Thyroid gland (tissue), 4 donors: Measurements from ENCODE around the gene SLC29A3. TPM values are rescaled to one million over a fixed set of nuclear protein-coding genes. Genes with fewer than 3 reads are reported as not detected.

Experiments used
- DNase-seq, 2 donors: peaks; one replicate each; pipeline ENCODE4 v3.0.0-alpha.2; 2019
- H3K27ac ChIP-seq, 3 donors: fragments of 200-600 bp; sonication (generic); 1 replicate in 2 of 3; 2 replicates in 1 of 3; pipeline ENCODE4 v1.5.1; 2016 to 2019; ENCODE audit warnings: mild to moderate bottlenecking in 1 of 3, moderate library complexity in 1 of 3
- H3K27me3 ChIP-seq: fragments of 200-600 bp; sonication (generic); one replicate; pipeline ENCODE4 v1.5.1; 2019
- H3K36me3 ChIP-seq, 2 donors: fragments of 200-600 bp; sonication (generic); one replicate each; pipeline ENCODE4 v1.5.1; 2016 to 2019
- H3K4me1 ChIP-seq, 2 donors: fragments of 200-600 bp; sonication (generic); one replicate each; pipeline ENCODE4 v1.5.1; 2017 to 2019
- H3K4me3 ChIP-seq, 3 donors: fragments of 200-600 bp; sonication (generic); replicated peaks in 1 of 3; 1 replicate in 2 of 3; 2 replicates in 1 of 3; pipeline ENCODE4 v1.5.1; 2016; ENCODE audit warnings: mild to moderate bottlenecking in 1 of 3
- H3K9me3 ChIP-seq: fragments of 200-600 bp; sonication (generic); one replicate; pipeline ENCODE4 v1.5.1; 2017
- POLR2A ChIP-seq, 2 donors: fragments of 450-650 bp; IDR thresholded peaks; one replicate each; pipeline ENCODE4 v1.6.1; 2017; ENCODE audit warnings: antibody characterized with exemption in 2 of 2, mild to moderate bottlenecking in 2 of 2, moderate library complexity in 1 of 2
- WGBS, 2 donors: methylation state at CpG; one replicate each; pipeline ENCODE4 v1.1.5; 2017; 5-methylcytosine and 5-hydroxymethylcytosine counted together
- intact Hi-C: fragments of 100-400 bp; cut with DNase I; formaldehyde crosslinking; loops from one replicate; pipeline ENCODE4 v1.15.1; 2023
- total RNA-seq, 4 donors: library from RNA; depleted of rRNA; stranded (reverse); fragments of >200 nt; gene quantifications; one replicate each; pipeline ENCODE4 v1.2.3, GENCODE V29; 2016
- TF ChIP-seq, protein P1 (sequence below), 6 experiments: fragments of 200-600 bp in 3 of 6; fragments of 450-650 bp in 3 of 6; sonication (generic) in 3 of 6; IDR thresholded peaks; one replicate each; pipeline ENCODE4 v1.5.1; 2016 to 2019; ENCODE audit warnings: antibody characterized with exemption in 6 of 6, mild to moderate bottlenecking in 2 of 6, inconsistent platforms in 1 of 6, moderate library complexity in 1 of 6

The SLC29A3 gene
- total RNA-seq, 4 donors from 2014 or later, result 5.1 to 8.2 (median 6.7) TPM

DNA sequence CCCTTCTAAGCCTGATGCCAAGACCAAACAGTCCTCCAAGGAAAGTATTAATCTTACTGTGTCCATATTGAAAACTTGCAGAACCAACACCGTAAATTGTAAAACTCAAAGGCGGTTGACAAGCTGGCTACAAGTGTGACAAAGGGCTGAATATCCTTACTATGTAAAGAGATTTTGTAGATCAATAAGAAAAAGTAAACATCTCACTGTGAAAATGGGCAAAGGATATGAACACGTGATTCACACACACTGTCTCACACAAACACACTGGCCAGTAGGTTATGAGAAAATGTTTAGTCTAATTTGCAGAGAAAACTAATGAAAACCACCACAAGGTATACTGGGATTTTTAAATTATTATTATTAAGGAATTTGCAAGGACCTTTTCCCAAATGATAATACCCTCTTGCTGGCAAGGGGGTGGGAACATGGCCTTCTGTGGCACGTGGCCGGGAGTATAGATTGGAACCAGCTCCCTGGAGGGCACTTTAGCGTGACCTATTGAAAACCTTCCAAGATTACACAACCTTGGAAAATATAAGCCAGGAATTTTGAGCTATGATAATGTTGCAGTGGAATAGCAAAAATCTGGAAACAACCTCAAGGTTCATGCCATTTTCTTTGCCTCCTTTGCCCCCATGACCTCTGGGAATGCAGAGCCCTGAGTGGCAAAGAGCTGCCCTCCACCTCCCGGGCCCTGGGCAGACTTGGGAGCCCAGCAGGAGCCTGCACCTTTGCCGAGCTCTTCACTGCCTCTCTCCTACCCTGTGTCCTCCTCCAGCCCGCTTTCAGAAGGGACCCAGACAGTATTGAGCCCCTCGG is 26.2 kb upstream of the SLC29A3 start:
- Histone ChIP-seq H3K9me3 (no peaks in the 10 kb centered on the region), H3K27ac (peak overlapping the region in 1 of 3 donors; percentile 74), H3K4me1 (peaks cover 0 to 22% of the 10 kb centered on the region in 2 donors), H3K36me3 (no peaks in the 10 kb centered on the region), H3K4me3 (no peak overlapping the region), H3K27me3 (no peaks in the 10 kb centered on the region)
- intact Hi-C loops, result no loop called here
- no peak for TF ChIP-seq POLR2A (IDR thresholded peaks at IDR 0.05)
- TF ChIP-seq, protein P1, sequence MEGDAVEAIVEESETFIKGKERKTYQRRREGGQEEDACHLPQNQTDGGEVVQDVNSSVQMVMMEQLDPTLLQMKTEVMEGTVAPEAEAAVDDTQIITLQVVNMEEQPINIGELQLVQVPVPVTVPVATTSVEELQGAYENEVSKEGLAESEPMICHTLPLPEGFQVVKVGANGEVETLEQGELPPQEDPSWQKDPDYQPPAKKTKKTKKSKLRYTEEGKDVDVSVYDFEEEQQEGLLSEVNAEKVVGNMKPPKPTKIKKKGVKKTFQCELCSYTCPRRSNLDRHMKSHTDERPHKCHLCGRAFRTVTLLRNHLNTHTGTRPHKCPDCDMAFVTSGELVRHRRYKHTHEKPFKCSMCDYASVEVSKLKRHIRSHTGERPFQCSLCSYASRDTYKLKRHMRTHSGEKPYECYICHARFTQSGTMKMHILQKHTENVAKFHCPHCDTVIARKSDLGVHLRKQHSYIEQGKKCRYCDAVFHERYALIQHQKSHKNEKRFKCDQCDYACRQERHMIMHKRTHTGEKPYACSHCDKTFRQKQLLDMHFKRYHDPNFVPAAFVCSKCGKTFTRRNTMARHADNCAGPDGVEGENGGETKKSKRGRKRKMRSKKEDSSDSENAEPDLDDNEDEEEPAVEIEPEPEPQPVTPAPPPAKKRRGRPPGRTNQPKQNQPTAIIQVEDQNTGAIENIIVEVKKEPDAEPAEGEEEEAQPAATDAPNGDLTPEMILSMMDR (IDR thresholded peaks at IDR 0.05), result no peak
- DNase-seq, result no peak
- 72 to 77% methylated on average over 10 of the region's 10 CpGs for WGBS, 2 donors

DNA sequence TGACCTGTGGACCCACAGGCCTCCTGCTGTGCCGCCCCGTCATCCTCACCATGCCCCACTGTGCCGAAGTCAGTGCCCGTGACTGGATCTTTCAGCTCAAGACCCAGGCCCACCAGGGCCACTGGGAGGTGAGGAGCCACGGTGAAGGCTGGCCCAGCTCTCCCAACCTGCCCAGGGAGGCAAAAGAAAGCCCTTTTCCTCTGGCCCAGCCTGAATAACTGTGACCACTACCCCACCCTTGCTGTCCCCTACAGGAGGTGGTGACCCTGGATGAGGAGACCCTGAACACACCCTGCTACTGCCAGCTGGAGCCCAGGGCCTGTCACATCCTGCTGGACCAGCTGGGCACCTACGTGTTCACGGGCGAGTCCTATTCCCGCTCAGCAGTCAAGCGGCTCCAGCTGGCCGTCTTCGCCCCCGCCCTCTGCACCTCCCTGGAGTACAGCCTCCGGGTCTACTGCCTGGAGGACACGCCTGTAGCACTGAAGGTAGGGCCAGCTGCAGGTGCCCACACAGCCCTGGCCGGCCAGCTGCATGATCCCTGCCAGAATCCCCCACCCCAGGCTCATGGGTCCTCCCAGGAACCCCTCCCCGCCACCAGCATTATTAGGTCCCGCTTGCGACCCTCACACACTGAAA is 25.5 kb upstream of the SLC29A3 start:
- peaks cover 0 to 22% of the 10 kb centered on the region in 2 donors for H3K4me1 ChIP-seq
- DNase-seq, result peak; percentile 24 to 40
- no peaks in the 10 kb centered on the region for H3K9me3 ChIP-seq
- intact Hi-C loops, result no loop called here
- no peak overlapping the region for H3K4me3 ChIP-seq
- H3K36me3 ChIP-seq, result no peaks in the 10 kb centered on the region
- no peaks in the 10 kb centered on the region for H3K27me3 ChIP-seq
- 85 to 89% methylated on average over 16 to 18 of the region's 19 CpGs for WGBS, 2 donors
- H3K27ac ChIP-seq, result peak overlapping the region in 2 of 3 donors; percentile 50 to 74
- TF ChIP-seq, protein P1 (IDR thresholded peaks at IDR 0.05), result no peak
- TF ChIP-seq POLR2A (IDR thresholded peaks at IDR 0.05), result no peak

DNA sequence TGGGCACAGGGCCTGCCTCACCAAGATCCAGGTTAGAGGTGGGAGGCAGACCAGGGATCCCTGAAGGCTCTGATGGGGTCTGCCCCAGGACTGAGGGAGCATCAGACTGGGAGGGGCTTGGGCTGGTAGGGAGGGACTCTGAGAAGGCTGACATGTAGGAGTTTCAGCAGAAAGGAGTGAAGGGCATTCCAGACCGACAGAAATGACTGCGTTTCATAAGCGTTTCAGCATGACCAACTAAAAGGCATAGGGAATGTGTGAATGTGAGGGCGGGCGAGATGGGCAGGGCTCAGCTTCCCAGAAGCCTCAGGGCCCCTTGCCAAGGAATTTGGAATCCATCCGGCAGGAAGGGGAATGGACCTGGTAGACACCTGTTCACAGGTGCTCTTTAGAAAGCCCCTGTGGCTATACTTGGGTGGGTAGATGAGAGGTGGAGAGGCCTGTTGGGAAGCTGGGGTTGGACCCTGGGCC is 24.9 kb upstream of the SLC29A3 start:
- H3K4me1 ChIP-seq, result peaks cover 0 to 22% of the 10 kb centered on the region in 2 donors
- no peaks in the 10 kb centered on the region for H3K27me3 ChIP-seq
- H3K9me3 ChIP-seq, result no peaks in the 10 kb centered on the region
- WGBS, 2 donors, result 40 to 49% methylated on average over 6 of the region's 6 CpGs
- DNase-seq, result peak; percentile 79
- peak overlapping the region in 2 of 3 donors; percentile 50 to 74 for H3K27ac ChIP-seq
- H3K4me3 ChIP-seq, result no peak overlapping the region
- no peak for TF ChIP-seq POLR2A (IDR thresholded peaks at IDR 0.05)
- TF ChIP-seq, protein P1 (IDR thresholded peaks at IDR 0.05), result no peak
- no peaks in the 10 kb centered on the region for H3K36me3 ChIP-seq
- intact Hi-C loops, result no loop called here

DNA sequence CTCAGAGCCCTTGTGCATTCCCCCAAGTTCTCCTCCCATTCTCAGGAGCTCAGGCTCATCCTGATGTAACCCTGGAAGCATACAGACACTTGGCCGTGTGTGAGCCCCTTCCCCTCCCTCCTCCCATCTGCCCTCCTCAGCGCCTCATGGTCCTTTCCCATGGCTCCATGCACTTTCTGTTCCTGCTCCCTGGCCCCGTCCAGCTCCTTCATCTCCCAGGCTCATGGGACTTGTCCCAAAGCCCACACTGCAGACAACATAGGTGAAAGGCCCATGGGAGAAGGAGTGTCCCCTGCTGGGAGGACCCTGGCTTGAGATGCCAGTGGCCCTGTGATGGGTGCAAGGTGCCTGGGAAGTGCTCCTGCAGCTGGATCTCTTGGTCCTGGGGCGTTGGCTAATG is 24.2 kb upstream of the SLC29A3 start:
- TF ChIP-seq POLR2A (IDR thresholded peaks at IDR 0.05), result no peak
- TF ChIP-seq, protein P1 (IDR thresholded peaks at IDR 0.05), result no peak
- 82 to 87% methylated on average over 4 of the region's 4 CpGs for WGBS, 2 donors
- no peaks in the 10 kb centered on the region for H3K36me3 ChIP-seq
- H3K9me3 ChIP-seq, result no peaks in the 10 kb centered on the region
- H3K27ac ChIP-seq, result no peak overlapping the region
- peaks cover 0 to 22% of the 10 kb centered on the region in 2 donors for H3K4me1 ChIP-seq
- H3K4me3 ChIP-seq, result no peak overlapping the region
- no peak for DNase-seq
- H3K27me3 ChIP-seq, result no peaks in the 10 kb centered on the region
- intact Hi-C loops, result no loop called here

DNA sequence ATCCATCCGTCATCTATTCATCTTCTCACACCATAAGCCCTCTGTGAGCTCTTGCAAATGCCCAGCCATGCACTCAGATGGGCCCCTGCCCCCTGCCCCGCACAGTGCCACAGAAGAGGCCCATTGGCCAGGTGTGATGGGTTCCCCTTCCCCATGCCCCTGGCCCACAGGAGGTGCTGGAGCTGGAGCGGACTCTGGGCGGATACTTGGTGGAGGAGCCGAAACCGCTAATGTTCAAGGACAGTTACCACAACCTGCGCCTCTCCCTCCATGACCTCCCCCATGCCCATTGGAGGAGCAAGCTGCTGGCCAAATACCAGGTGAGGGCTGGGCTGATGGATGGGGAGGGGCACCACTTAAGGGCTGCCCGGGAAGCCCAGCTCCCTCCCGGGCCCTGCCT is 23.4 kb upstream of the SLC29A3 start:
- H3K36me3 ChIP-seq, result no peaks in the 10 kb centered on the region
- no peaks in the 10 kb centered on the region for H3K27me3 ChIP-seq
- H3K4me3 ChIP-seq, result no peak overlapping the region
- no peak for DNase-seq
- H3K27ac ChIP-seq, result no peak overlapping the region
- peaks cover 0 to 22% of the 10 kb centered on the region in 2 donors for H3K4me1 ChIP-seq
- intact Hi-C loops, result no loop called here
- WGBS, 2 donors, result 81 to 85% methylated on average over 8 to 9 of the region's 9 CpGs
- H3K9me3 ChIP-seq, result no peaks in the 10 kb centered on the region
- TF ChIP-seq POLR2A (IDR thresholded peaks at IDR 0.05), result no peak
- TF ChIP-seq, protein P1 (IDR thresholded peaks at IDR 0.05), result no peak
